ENCODE data around the gene EIF2D.
A peak's percentile ranks its signal among the peaks of the same experiment; 100 is the strongest.

DNA sequence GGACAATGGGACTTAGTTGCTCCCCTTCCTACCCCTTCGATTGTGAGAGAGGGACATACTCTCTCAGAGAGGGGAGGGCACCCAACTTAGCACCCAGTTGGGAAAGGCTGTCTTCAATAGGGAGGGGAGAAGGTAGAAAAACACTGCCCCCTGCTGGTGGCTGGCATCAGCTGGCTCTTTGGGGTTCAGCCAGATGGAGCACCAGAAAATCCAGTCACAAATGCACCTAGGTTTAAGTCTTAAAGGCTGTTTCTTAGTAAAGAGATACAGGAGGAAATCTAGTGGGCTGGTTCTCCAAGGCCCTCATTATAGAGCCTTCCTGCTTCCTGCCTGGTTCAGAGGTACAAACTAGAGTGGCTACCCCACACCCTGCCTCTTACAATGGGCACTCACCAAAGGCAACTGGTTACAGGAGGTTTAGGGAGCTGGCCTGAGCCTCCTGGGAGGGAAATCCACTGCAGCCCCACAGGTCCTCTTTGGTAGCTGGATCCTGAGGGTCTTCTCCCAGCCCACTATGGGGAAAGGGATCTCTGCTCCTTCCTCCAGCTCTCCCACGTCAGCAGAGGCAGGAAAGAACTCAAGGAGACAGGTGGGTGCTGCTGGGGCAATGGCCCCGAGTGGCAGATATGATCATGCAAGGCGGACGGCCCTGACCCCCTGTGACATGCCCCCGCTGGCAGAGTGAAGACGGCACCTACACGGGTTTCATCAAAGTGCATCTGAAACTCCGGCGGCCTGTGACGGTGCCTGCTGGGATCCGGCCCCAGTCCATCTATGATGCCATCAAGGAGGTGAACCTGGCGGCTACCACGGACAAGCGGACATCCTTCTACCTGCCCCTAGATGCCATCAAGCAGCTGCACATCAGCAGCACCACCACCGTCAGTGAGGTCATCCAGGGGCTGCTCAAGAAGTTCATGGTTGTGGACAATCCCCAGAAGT is 28.3 kb downstream of the EIF2D start:
- no peak for TF ChIP-seq POLR2A (IDR thresholded peaks at IDR 0.05)
- TF ChIP-seq, protein P1, sequence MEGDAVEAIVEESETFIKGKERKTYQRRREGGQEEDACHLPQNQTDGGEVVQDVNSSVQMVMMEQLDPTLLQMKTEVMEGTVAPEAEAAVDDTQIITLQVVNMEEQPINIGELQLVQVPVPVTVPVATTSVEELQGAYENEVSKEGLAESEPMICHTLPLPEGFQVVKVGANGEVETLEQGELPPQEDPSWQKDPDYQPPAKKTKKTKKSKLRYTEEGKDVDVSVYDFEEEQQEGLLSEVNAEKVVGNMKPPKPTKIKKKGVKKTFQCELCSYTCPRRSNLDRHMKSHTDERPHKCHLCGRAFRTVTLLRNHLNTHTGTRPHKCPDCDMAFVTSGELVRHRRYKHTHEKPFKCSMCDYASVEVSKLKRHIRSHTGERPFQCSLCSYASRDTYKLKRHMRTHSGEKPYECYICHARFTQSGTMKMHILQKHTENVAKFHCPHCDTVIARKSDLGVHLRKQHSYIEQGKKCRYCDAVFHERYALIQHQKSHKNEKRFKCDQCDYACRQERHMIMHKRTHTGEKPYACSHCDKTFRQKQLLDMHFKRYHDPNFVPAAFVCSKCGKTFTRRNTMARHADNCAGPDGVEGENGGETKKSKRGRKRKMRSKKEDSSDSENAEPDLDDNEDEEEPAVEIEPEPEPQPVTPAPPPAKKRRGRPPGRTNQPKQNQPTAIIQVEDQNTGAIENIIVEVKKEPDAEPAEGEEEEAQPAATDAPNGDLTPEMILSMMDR (IDR thresholded peaks at IDR 0.05): peak; percentile 80 to 96 (median 85)
